D721Med (cell line): ENCODE data around the gene RAB38.

Experiments
- DNase-seq: peaks from one replicate; pipeline ENCODE4 v3.0.0; 2011; ENCODE audit warnings: low spot score; ENCODE audit not compliant: insufficient read length
- FAIRE-seq: peaks from 2 replicates; lab custom pipeline; 2011; peaks lifted over from hg19 to GRCh38; lab: Jason Lieb, UNC
- TF ChIP-seq, protein P1 (sequence below): IDR thresholded peaks from 2 replicates; pipeline ENCODE4 v1.5.1; 2012; ENCODE audit warnings: mild to moderate bottlenecking, control low read depth; ENCODE audit not compliant: insufficient read depth; ENCODE audit errors: missing control alignments

RAB38 gene

DNA sequence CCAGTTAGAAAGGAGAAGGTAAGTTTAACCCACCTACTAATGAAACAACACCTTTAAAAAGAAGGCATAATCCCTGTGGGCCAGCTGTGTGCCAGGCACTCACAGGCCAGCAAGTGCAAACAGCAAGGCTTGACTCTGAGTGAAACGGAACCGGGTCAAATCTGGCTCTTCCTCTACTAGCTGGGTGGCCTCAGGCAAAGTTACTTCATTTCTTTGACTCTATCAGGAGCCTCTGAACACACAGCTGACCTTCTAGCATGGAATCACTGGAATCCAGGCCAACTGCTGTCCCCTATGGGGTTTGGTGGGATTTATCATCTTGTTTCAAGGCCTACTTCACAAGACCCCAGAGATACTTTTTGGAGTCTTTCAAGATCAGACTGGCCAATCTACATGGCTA, 3.3 kb downstream of the RAB38 start:
- FAIRE-seq, result no peak
- no peak for DNase-seq
- TF ChIP-seq, protein P1, sequence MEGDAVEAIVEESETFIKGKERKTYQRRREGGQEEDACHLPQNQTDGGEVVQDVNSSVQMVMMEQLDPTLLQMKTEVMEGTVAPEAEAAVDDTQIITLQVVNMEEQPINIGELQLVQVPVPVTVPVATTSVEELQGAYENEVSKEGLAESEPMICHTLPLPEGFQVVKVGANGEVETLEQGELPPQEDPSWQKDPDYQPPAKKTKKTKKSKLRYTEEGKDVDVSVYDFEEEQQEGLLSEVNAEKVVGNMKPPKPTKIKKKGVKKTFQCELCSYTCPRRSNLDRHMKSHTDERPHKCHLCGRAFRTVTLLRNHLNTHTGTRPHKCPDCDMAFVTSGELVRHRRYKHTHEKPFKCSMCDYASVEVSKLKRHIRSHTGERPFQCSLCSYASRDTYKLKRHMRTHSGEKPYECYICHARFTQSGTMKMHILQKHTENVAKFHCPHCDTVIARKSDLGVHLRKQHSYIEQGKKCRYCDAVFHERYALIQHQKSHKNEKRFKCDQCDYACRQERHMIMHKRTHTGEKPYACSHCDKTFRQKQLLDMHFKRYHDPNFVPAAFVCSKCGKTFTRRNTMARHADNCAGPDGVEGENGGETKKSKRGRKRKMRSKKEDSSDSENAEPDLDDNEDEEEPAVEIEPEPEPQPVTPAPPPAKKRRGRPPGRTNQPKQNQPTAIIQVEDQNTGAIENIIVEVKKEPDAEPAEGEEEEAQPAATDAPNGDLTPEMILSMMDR, result no peak

DNA sequence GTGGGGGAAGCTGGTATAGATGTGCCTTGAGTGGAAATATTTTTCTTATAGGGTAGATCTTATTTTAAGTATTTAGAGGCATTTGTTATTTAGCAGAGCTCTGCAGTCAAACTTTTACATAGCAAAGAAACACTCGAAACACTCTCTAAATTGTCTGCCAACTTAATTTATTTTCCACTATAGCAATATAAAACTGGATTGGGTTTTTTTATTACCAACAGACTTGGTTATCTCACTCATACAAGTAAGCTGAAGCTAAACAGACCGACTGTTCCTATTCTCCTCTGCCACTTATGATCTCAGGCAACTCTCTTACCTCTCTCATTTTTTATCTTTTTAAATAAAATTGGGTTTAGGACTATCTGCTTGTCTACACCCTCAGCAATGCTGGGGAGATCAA, 4.6 kb downstream of the RAB38 start:
- FAIRE-seq (no peak), DNase-seq (no peak)
- TF ChIP-seq, protein P1, result no peak

DNA sequence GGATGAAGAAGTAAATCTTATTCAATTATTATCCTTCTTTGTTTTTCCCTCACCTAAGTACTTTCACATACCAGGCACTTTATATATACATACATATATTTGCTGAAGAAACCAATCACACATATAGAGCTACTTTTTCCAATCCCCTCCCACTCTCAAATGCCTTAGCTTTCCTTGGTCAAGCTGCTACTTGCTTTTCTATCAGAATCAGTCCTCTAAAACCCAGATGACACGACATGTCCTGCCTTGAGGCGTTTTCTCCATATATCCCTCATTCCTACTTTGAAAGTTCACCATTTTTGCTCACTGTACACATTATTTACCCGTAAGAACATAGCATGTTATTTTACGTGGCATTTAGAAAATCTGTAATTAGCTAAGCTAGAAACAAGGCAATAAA, 5.4 kb downstream of the RAB38 start:
- no peak for DNase-seq
- no peak for FAIRE-seq
- TF ChIP-seq, protein P1, result no peak

DNA sequence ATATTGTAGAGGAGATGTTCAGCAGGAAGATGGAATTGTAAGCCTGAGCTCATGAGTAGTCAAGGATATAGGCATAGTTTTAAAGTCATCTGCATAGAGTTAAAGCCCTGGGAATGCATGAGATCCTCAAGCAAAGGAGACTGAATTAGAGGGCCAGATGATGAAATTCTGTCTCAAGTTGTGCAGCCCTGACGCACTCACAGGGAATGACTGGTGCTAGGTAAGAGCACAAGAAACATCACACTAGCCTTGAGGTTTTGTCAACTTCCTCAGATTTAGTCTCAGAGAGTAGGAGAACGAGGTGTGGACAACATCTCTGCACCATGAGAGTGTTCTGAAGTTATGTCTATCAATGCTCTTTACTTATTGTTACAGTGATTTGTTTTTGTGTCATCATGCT, 5.8 kb downstream of the RAB38 start:
- FAIRE-seq, result no peak
- TF ChIP-seq, protein P1, result no peak
- no peak for DNase-seq

DNA sequence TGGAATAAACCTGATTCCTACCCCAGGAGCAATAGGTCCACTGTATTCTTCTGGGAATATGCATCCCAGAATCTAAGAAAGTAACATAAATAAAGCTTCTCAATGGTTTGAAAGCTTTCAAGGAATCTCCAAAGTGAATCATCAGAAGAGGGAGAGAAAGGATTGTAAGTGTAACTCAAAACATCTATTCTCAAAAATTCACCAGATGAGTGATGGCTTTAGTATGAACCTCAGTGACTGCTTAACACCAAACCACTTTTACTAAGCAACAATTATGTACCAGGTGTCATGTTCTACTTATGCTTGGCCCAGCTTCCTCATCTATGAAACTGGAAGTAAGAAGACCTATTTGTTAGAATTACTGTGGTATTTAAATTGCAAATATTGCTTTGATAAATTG, 7.4 kb downstream of the RAB38 start:
- FAIRE-seq (no peak), DNase-seq (no peak)
- TF ChIP-seq, protein P1, result no peak

DNA sequence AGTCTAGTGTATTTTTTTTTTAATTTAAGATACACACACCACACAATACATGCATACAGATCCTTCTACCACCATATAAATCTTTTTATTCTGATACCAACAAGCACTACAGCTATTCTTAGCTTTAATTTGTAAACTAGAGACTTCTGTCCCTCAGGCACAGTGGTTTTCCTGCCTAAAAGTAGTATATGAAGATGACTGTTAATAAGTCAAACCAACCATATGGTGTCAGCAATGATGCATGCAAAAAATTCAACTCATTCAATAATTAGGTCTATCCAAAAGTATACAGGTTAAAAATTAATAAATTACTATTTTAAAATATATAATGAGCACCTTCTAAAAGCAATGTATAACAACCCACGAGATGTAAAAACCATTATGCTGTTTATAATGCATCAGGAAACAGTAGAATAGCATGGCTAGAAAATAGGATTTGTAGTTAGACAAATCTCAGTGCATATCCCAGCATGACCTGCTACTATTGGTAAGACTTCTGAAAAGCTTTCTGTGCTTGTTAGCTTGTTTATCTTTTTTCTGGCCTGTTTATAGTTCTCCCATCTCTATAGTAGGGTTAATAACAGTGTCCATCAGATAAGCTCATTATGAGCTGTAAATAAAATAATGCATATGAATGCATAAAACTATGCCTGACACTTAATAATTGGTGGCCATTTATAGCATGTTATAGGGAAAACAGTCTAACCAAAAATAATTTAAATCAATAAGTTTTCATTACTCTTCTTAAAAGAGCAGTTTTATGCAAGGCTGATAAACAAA, 10.2 kb downstream of the RAB38 start:
- FAIRE-seq, result no peak
- TF ChIP-seq, protein P1, result no peak
- no peak for DNase-seq

DNA sequence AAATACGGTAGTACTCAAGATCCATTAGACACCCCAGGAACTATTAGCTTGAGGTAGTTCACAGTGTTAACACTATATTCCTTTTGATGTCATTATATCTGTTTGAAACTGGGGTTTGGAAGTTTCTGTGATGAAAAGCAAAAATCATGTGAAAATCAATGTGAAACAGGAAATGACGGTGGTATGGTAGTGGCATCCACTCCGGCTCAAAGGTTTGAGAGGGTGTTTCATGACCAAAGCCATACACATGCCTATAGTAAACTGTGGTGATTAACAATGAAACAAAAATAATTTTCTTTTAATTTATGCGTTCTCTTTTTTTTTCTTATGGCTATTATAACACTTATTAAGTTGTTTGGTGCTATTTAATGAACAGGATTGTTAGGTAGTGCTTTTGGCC, 10.9 kb downstream of the RAB38 start:
- FAIRE-seq, result no peak
- TF ChIP-seq, protein P1, result no peak

More for the DNA sequence above, 10.9 kb downstream of the RAB38 start:
- no peak for DNase-seq
